OCI-LY1 (cell line): ENCODE measurements around the gene TNS4.

Experiments
- EZH2 ChIP-seq: fragments of 200-600 bp; sonication (generic), shearing (Covaris generic); IDR thresholded peaks from 2 replicates; pipeline ENCODE4 v1.8.0; 2017; ENCODE audit warnings: borderline replicate concordance, mixed run types, mild to moderate bottlenecking, antibody characterized with exemption, low read length, moderate library complexity, mixed read lengths
- TF ChIP-seq, protein P1 (sequence below): fragments of 200-600 bp; sonication (generic), shearing (Covaris generic); IDR thresholded peaks from 2 replicates; pipeline ENCODE4 v1.5.1; 2017; ENCODE audit warnings: mild to moderate bottlenecking, antibody characterized with exemption, low read length, moderate library complexity, mixed read lengths

DNA sequence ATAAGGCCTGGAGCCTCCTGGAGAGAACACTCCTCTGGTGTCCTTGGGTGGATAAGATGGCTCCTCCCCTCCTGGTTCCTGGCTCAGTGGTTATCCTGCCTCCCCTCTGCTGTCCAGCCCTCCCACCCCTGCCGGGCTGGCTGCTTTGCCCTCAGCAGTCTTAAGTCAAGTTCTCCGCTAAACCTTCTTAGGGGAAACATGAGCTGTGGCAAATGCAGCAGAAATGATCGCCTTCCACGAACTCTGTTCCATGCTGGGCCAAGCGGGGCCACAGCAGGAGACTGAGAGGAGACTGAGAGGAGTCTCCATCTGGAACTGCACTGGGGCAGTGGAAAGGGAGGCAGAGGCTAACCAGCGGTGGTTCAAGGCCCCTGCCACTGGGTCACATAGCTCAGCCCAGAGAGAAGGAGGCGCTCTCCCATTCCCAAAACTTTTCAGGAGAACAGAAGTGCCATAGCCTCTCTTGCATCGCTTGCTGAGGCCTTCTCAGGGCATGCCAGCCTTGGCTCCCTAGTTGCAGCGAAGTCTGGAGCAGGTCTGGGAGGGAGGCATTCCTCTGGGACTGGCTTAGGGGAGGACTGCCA, 26.9 kb downstream of the TNS4 start:
- TF ChIP-seq, protein P1, sequence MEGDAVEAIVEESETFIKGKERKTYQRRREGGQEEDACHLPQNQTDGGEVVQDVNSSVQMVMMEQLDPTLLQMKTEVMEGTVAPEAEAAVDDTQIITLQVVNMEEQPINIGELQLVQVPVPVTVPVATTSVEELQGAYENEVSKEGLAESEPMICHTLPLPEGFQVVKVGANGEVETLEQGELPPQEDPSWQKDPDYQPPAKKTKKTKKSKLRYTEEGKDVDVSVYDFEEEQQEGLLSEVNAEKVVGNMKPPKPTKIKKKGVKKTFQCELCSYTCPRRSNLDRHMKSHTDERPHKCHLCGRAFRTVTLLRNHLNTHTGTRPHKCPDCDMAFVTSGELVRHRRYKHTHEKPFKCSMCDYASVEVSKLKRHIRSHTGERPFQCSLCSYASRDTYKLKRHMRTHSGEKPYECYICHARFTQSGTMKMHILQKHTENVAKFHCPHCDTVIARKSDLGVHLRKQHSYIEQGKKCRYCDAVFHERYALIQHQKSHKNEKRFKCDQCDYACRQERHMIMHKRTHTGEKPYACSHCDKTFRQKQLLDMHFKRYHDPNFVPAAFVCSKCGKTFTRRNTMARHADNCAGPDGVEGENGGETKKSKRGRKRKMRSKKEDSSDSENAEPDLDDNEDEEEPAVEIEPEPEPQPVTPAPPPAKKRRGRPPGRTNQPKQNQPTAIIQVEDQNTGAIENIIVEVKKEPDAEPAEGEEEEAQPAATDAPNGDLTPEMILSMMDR, result no peak
- no peak for TF ChIP-seq EZH2
